OCI-LY7 (cell line): Measurements from ENCODE around the gene FSIP1. TPM values are rescaled to one million over a fixed set of nuclear protein-coding genes. Genes with fewer than 3 reads are reported as not detected.

Source experiments
- BruUV-seq: library from RNA; stranded (reverse); fragments of 400-500 nt; replicated peaks from 2 replicates; lab custom pipeline; 2021; lab: Mats Ljungman, UMichigan
- CTCF ChIA-PET: fragments of 300-600 bp; sonication (Branson Sonifier 250); formaldehyde crosslinking; loops from one replicate; lab custom pipeline; 2022; ENCODE audit warnings: antibody characterized with exemption; ENCODE audit not compliant: unreplicated experiment; lab: Charles Lee
- POLR2A ChIA-PET: fragments of 300-600 bp; sonication (Branson Sonifier 250); formaldehyde crosslinking; loops from one replicate; lab custom pipeline; 2022; ENCODE audit warnings: antibody characterized with exemption; lab: Charles Lee
- DNase-seq: peaks from one replicate; pipeline ENCODE4 v3.0.0-alpha.2; 2015; ENCODE audit warnings: low spot score
- H2AFZ ChIP-seq: fragments of 200-600 bp; sonication (generic), shearing (Covaris generic); 2 replicates; pipeline ENCODE4 v1.6.1; 2014; ENCODE audit warnings: mild to moderate bottlenecking, antibody characterized with exemption, low read length, moderate library complexity
- H3K27ac ChIP-seq: fragments of 200-600 bp; sonication (generic); 2 replicates; pipeline ENCODE4 v1.5.1; 2014; ENCODE audit warnings: mixed run types, low read depth, mild to moderate bottlenecking, moderate library complexity, low read length, inconsistent platforms; ENCODE audit not compliant: poor library complexity, severe bottlenecking
- H3K36me3 ChIP-seq: fragments of 200-600 bp; sonication (generic); 2 replicates; pipeline ENCODE4 v1.6.1; 2014; ENCODE audit warnings: mild to moderate bottlenecking, antibody characterized with exemption, low read length, moderate library complexity, mixed read lengths; ENCODE audit not compliant: insufficient read depth
- H3K4me1 ChIP-seq: fragments of 200-600 bp; sonication (generic); 2 replicates; pipeline ENCODE4 v1.5.1; 2014; ENCODE audit warnings: mild to moderate bottlenecking, low read length; ENCODE audit not compliant: insufficient read depth, poor library complexity, severe bottlenecking
- H3K4me2 ChIP-seq: fragments of 200-600 bp; sonication (generic); 2 replicates; pipeline ENCODE4 v1.6.1; 2014; ENCODE audit warnings: mild to moderate bottlenecking, low read length
- H3K4me3 ChIP-seq: fragments of 200-600 bp; sonication (generic); 2 replicates; pipeline ENCODE4 v1.5.1; 2014; ENCODE audit warnings: mild to moderate bottlenecking, low read depth, low read length; ENCODE audit not compliant: poor library complexity, severe bottlenecking
- H3K79me2 ChIP-seq: fragments of 200-600 bp; sonication (generic); 2 replicates; pipeline ENCODE4 v1.6.1; 2016; ENCODE audit warnings: low read depth, mild to moderate bottlenecking, low read length, moderate library complexity, mixed read lengths; ENCODE audit not compliant: insufficient read depth
- H3K9me2 ChIP-seq: fragments of 200-600 bp; sonication (generic); 2 replicates; pipeline ENCODE4 v1.6.1; 2016; ENCODE audit warnings: mild to moderate bottlenecking, low read length, mixed read lengths; ENCODE audit not compliant: insufficient read depth
- H3K9me3 ChIP-seq: fragments of 200-600 bp; sonication (generic); 2 replicates; pipeline ENCODE4 v1.6.1; 2014; ENCODE audit warnings: mild to moderate bottlenecking, mixed run types, low read length, mixed read lengths
- H4K20me1 ChIP-seq: fragments of 200-600 bp; sonication (generic); 2 replicates; pipeline ENCODE4 v1.6.1; 2014; ENCODE audit warnings: mild to moderate bottlenecking, antibody characterized with exemption, low read length, moderate library complexity, mixed read lengths; ENCODE audit not compliant: insufficient read depth
- CTCF ChIP-seq: fragments of 200-600 bp; sonication (generic); conservative IDR thresholded peaks from 2 replicates; pipeline ENCODE4 v1.5.1; 2014; ENCODE audit warnings: mild to moderate bottlenecking, antibody characterized with exemption, low read length, moderate library complexity, mixed read lengths
- EZH2phosphoT487 ChIP-seq: fragments of 200-600 bp; sonication (generic); IDR thresholded peaks from 2 replicates; pipeline ENCODE4 v1.6.1; 2018; ENCODE audit warnings: low read depth, borderline replicate concordance, mild to moderate bottlenecking, mixed run types, antibody characterized with exemption, low read length, moderate library complexity, mixed read lengths
- intact Hi-C: fragments of 100-400 bp; cut with micrococcal nuclease; formaldehyde crosslinking; loops from one replicate; pipeline ENCODE4 v1.10.0; 2022; ENCODE audit not compliant: unreplicated experiment
- total RNA-seq, 2 experiments: library from RNA; depleted of rRNA in 1 of 2; stranded (reverse); fragments of >200 nt in 1 of 2; shearing (Covaris generic) in 1 of 2; gene quantifications; 2 replicates each; pipeline ENCODE4 v1.2.3, GENCODE V29; 2014 to 2022

FSIP1 gene
- total RNA-seq, 2 experiments from 2014 or later = 0.28 to 0.65 TPM

- DNase-seq = no peak
- Histone ChIP-seq H3K4me3 (no peak overlapping the region), H3K9me2 (no peaks in the 10 kb centered on the region), H4K20me1 (no peaks in the 10 kb centered on the region), H3K79me2 (no peaks in the 10 kb centered on the region), H3K4me1 (no peaks in the 10 kb centered on the region), H3K27ac (no peak overlapping the region), H3K9me3 (no peaks in the 10 kb centered on the region), H2AFZ (no peak overlapping the region), H3K36me3 (no peaks in the 10 kb centered on the region), H3K4me2 (no peak overlapping the region)
- POLR2A ChIA-PET = no interaction called here
- no TSS peak for BruUV-seq
- intact Hi-C loops = no loop called here
- TF ChIP-seq CTCF = no peak
- no peak for TF ChIP-seq EZH2phosphoT487
- CTCF ChIA-PET = no interaction called here
These were observed 120.9 kb downstream of the FSIP1 start for GRCh38 chr15:39661776-39662175.

GRCh38 chr15:39658740-39659139, 123.9 kb downstream of the FSIP1 start:
- Histone ChIP-seq H3K4me2 (no peak overlapping the region), H3K36me3 (no peaks in the 10 kb centered on the region), H2AFZ (no peak overlapping the region), H3K9me3 (no peaks in the 10 kb centered on the region), H3K27ac (no peak overlapping the region), H3K79me2 (no peaks in the 10 kb centered on the region), H3K4me1 (no peaks in the 10 kb centered on the region), H4K20me1 (no peaks in the 10 kb centered on the region), H3K9me2 (no peaks in the 10 kb centered on the region), H3K4me3 (no peak overlapping the region)
- DNase-seq = no peak
- TF ChIP-seq CTCF (no peak), EZH2phosphoT487 (no peak)
- intact Hi-C loops = no loop called here
- POLR2A ChIA-PET = no interaction called here
- BruUV-seq = no TSS peak
- CTCF ChIA-PET = no interaction called here

GRCh38 chr15:39657668-39658067, 125.0 kb downstream of the FSIP1 start:
- Histone ChIP-seq H2AFZ (no peak overlapping the region), H3K4me3 (no peak overlapping the region), H3K79me2 (no peaks in the 10 kb centered on the region), H3K9me3 (no peaks in the 10 kb centered on the region), H3K9me2 (no peaks in the 10 kb centered on the region), H4K20me1 (no peaks in the 10 kb centered on the region), H3K4me2 (no peak overlapping the region), H3K36me3 (no peaks in the 10 kb centered on the region), H3K4me1 (no peaks in the 10 kb centered on the region), H3K27ac (no peak overlapping the region)
- DNase-seq = no peak
- intact Hi-C loops = no loop called here
- TF ChIP-seq EZH2phosphoT487 = no peak
- no peak for TF ChIP-seq CTCF
- ChIA-PET POLR2A (interaction anchor here (0.7 kb wide), 1 partner anchor 474 kb away, joined by 4 read pairs; no protein-coding TSS in a partner anchor), CTCF (no interaction called here)
- no TSS peak for BruUV-seq
